K562 (cell line): ENCODE results near the gene HS3ST3A1. TPM values are rescaled to one million over a fixed set of nuclear protein-coding genes. Genes with fewer than 3 reads are reported as not detected.
A peak's percentile ranks its signal among the peaks of the same experiment; 100 is the strongest.

Source experiments
- ADNP ChIP-seq: fragments of 200-800 bp; sonication (Bioruptor generic); IDR thresholded peaks from 2 replicates; pipeline ENCODE4 v1.6.1; 2016; ENCODE audit warnings: missing genetic modification characterization, missing compliant biosample characterization
- C11orf30 ChIP-seq: fragments of 450-650 bp; IDR thresholded peaks from 2 replicates; pipeline ENCODE4 v1.6.1; 2016; ENCODE audit warnings: low read depth, mild to moderate bottlenecking
- CEBPG ChIP-seq, 3 experiments: fragments of 200-800 bp in 1 of 3; sonication (Bioruptor generic) in 1 of 3; sonication (generic) in 1 of 3; formaldehyde crosslinking in 1 of 3; IDR thresholded peaks in 2 of 3; conservative IDR thresholded peaks in 1 of 3; 2 replicates each; pipeline versions ENCODE4 v1.6.1 to v1.8.0; 2016 to 2022; ENCODE audit warnings: missing compliant biosample characterization in 2 of 3, missing genetic modification characterization in 2 of 3, mild to moderate bottlenecking in 1 of 3, missing genetic modification reagents in 1 of 3
- EP300 ChIP-seq: IDR thresholded peaks from 2 replicates; pipeline ENCODE4 v1.6.1; 2012; ENCODE audit warnings: low read length, improper control_type of control experiment
- ESRRA ChIP-seq: fragments of 450-650 bp; IDR thresholded peaks from 2 replicates; pipeline ENCODE4 v1.6.1; 2014; ENCODE audit warnings: low read depth, mild to moderate bottlenecking, moderate library complexity, borderline replicate concordance
- FOXK2 ChIP-seq, 2 experiments: fragments of 450-650 bp; IDR thresholded peaks in 1 of 2; conservative IDR thresholded peaks in 1 of 2; 2 replicates each; pipeline ENCODE4 v1.6.1; 2016; ENCODE audit warnings: low read depth in 2 of 2, mild to moderate bottlenecking in 1 of 2
- KDM1A ChIP-seq, 2 experiments: fragments of 450-650 bp; IDR thresholded peaks; 2 replicates each; pipeline ENCODE4 v1.6.1; 2016; ENCODE audit warnings: mild to moderate bottlenecking in 2 of 2
- NFYB ChIP-seq: IDR thresholded peaks from 2 replicates; pipeline ENCODE4 v1.6.1; 2011; ENCODE audit warnings: mild to moderate bottlenecking, moderate library complexity; ENCODE audit not compliant: insufficient read length; ENCODE audit errors: extremely low read depth
- PHB2 ChIP-seq: fragments of 450-650 bp; IDR thresholded peaks from 2 replicates; pipeline ENCODE4 v1.6.1; 2017; ENCODE audit warnings: low read depth
- PHF8 ChIP-seq: fragments of 200-600 bp; sonication (generic); IDR thresholded peaks from 2 replicates; pipeline ENCODE4 v1.6.1; 2012; ENCODE audit warnings: mixed run types, mild to moderate bottlenecking, inconsistent platforms, low read length, moderate library complexity, borderline replicate concordance
- PRMT5 ChIP-seq: sonication (generic); formaldehyde crosslinking; IDR thresholded peaks from 2 replicates; pipeline ENCODE4 v1.5.0; 2020; ENCODE audit warnings: missing genetic modification reagents
- SIN3A ChIP-seq, 2 experiments: fragments of 150-350 bp in 1 of 2; IDR thresholded peaks; 2 replicates each; pipeline ENCODE4 v1.6.1; 2011 to 2016; ENCODE audit warnings: borderline replicate concordance in 2 of 2, low read depth in 2 of 2, low read length in 2 of 2, mild to moderate bottlenecking in 2 of 2, moderate library complexity in 2 of 2; ENCODE audit not compliant: control insufficient read depth in 1 of 2
- SREBF1 ChIP-seq: fragments of 150-350 bp; IDR thresholded peaks from 2 replicates; pipeline ENCODE4 v1.6.1; 2014; ENCODE audit warnings: antibody characterized with exemption, low read depth, low read length, borderline replicate concordance
- TCF3 ChIP-seq: sonication (generic); formaldehyde crosslinking; IDR thresholded peaks from 2 replicates; pipeline ENCODE4 v1.4.0; 2020; ENCODE audit warnings: mild to moderate bottlenecking, missing genetic modification reagents
- ZBTB17 ChIP-seq: fragments of 450-650 bp; formaldehyde crosslinking; IDR thresholded peaks from 2 replicates; pipeline ENCODE4 v1.4.0; 2020; ENCODE audit warnings: mild to moderate bottlenecking
- ZKSCAN1 ChIP-seq: fragments of 150-350 bp; IDR thresholded peaks from 2 replicates; pipeline ENCODE4 v1.6.1; 2016; ENCODE audit warnings: low read depth, low read length
- ZNF589 ChIP-seq: fragments of 200-800 bp; sonication (Bioruptor generic); IDR thresholded peaks from 2 replicates; pipeline ENCODE4 v1.6.1; 2016; ENCODE audit warnings: low read depth, missing genetic modification characterization, missing compliant biosample characterization
- ZNF75A ChIP-seq: fragments of 450-650 bp; formaldehyde crosslinking; IDR thresholded peaks from 2 replicates; pipeline ENCODE4 v1.4.0; 2020; ENCODE audit warnings: mild to moderate bottlenecking
- ZNF76 ChIP-seq: fragments of 250-450 bp; sonication (Bioruptor Pico); IDR thresholded peaks from 2 replicates; pipeline ENCODE4 v1.4.0; 2020; ENCODE audit warnings: mild to moderate bottlenecking, moderate library complexity, borderline replicate concordance
- ZZZ3 ChIP-seq: fragments of 450-650 bp; IDR thresholded peaks from 2 replicates; pipeline ENCODE4 v1.6.1; 2016; ENCODE audit warnings: antibody characterized with exemption, mild to moderate bottlenecking, moderate library complexity
- polyA plus RNA-seq, 8 experiments: library from polyadenylated mRNA; depleted of rRNA in 4 of 8; stranded (reverse) in 5 of 8; unstranded in 3 of 8; fragments of >200 nt; fragmentation: Nextera tagmentation in 2 of 8; fragmentation: Illumina TruSeq in 1 of 8; extraction: Ambion mirVana in 2 of 8; extraction: Trizol in 1 of 8; gene quantifications; 2 replicates each; pipeline versions ENCODE4 v1.2.1 to v1.2.3, GENCODE V29; 2011 to 2014; ENCODE audit warnings: inconsistent platforms in 1 of 8, missing spikeins in 1 of 8
- total RNA-seq, 7 experiments: library from RNA; depleted of rRNA in 6 of 7; stranded (reverse); fragments of >200 nt in 6 of 7; fragmentation: Illumina TruSeq in 2 of 7; extraction: Trizol in 2 of 7; gene quantifications; 2 replicates each; pipeline versions ENCODE4 v1.2.1 to v1.2.3, GENCODE V29; 2011 to 2021; ENCODE audit warnings: low replicate concordance in 1 of 7
- TF ChIP-seq, protein P1 (sequence below): sonication (generic); formaldehyde crosslinking; IDR thresholded peaks from 2 replicates; pipeline ENCODE4 v1.9.0; 2022; ENCODE audit warnings: mild to moderate bottlenecking, missing genetic modification reagents
- TF ChIP-seq, protein P2 (sequence below): fragments of 450-650 bp; IDR thresholded peaks from 2 replicates; pipeline ENCODE4 v1.6.1; 2016; ENCODE audit warnings: borderline replicate concordance
- TF ChIP-seq, protein P3 (sequence below): sonication (generic); formaldehyde crosslinking; IDR thresholded peaks from 2 replicates; pipeline ENCODE4 v1.8.0; 2022; ENCODE audit warnings: mild to moderate bottlenecking, missing genetic modification reagents
- TF ChIP-seq, protein P4 (sequence below): sonication (generic); formaldehyde crosslinking; IDR thresholded peaks from 2 replicates; pipeline ENCODE4 v1.8.0; 2022; ENCODE audit warnings: missing genetic modification reagents, mild to moderate bottlenecking, moderate library complexity, borderline replicate concordance

Gene HS3ST3A1
- total and polyA plus RNA-seq, 9 of the 15 experiments (the other 6 are each of a cell fraction or from before 2014, with no cell fraction given), result 0.25 to 14.8 (median 2.3) TPM

DNA sequence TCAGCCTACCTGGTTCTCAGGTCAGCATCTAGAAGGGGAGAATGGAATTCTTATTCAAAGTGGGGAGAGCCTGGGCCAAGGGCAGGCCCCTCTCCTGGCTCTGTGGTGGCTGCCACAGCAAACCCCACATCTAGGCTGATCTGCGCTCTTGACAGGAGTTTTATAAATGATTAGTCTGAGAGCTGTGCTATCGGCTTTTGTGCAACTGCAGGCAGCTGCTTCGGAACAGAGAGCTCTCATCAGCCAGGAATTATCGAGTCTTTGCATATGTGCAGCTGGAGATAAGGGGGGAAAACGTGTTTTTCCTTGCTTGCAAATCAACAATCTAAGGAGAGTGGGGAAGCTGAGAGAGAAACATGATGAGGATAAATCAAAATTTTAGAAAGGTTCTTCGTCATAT is 91.7 kb downstream of the HS3ST3A1 start (continued):
- TF ChIP-seq EP300 (peak; percentile 98), PHF8 (no peak), PHB2 (peak; percentile 94), CEBPG (CRISPR knock-in tag; IDR thresholded peaks at IDR 0.05) (no peak), CEBPG (tag; conservative IDR thresholded peaks at IDR 0.05 in 1 of 2, IDR thresholded peaks at IDR 0.05 in 1 of 2) (no peak), ZNF76 (no peak), TCF3 (CRISPR knock-in tag) (peak; percentile 98), SREBF1 (no peak), ZKSCAN1 (peak; percentile 60; the same call in 1 of the 2 replicates), NFYB (no peak), ZNF589 (CRISPR knock-in tag) (peak; percentile 89), KDM1A (IDR thresholded peaks at IDR 0.05) (peak; percentile 95), C11orf30 (no peak), ZBTB17 (CRISPR knock-in tag) (peak; percentile 68; the same call in 1 of the 2 replicates), ESRRA (no peak), SIN3A (IDR thresholded peaks at IDR 0.05; ENCODE audit: borderline replicate concordance in 2 of 2, control insufficient read depth in 1 of 2, low read depth in 2 of 2, low read length in 2 of 2) (no peak), ADNP (tag) (0 out of 2 replicates have a peak, but pooled peaks have one; percentile 4), ZNF75A (CRISPR knock-in tag) (no peak), ZZZ3 (no peak), PRMT5 (CRISPR knock-in tag) (no peak), FOXK2 (conservative IDR thresholded peaks at IDR 0.05 in 1 of 2, IDR thresholded peaks at IDR 0.05 in 1 of 2; ENCODE audit: low read depth in 2 of 2) (peak; percentile 62 to 69; a peak in 3 of 4 replicates)
- TF ChIP-seq, protein P1, sequence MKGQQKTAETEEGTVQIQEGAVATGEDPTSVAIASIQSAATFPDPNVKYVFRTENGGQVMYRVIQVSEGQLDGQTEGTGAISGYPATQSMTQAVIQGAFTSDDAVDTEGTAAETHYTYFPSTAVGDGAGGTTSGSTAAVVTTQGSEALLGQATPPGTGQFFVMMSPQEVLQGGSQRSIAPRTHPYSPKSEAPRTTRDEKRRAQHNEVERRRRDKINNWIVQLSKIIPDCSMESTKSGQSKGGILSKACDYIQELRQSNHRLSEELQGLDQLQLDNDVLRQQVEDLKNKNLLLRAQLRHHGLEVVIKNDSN (CRISPR knock-in tag), result no peak
- TF ChIP-seq, protein P2, sequence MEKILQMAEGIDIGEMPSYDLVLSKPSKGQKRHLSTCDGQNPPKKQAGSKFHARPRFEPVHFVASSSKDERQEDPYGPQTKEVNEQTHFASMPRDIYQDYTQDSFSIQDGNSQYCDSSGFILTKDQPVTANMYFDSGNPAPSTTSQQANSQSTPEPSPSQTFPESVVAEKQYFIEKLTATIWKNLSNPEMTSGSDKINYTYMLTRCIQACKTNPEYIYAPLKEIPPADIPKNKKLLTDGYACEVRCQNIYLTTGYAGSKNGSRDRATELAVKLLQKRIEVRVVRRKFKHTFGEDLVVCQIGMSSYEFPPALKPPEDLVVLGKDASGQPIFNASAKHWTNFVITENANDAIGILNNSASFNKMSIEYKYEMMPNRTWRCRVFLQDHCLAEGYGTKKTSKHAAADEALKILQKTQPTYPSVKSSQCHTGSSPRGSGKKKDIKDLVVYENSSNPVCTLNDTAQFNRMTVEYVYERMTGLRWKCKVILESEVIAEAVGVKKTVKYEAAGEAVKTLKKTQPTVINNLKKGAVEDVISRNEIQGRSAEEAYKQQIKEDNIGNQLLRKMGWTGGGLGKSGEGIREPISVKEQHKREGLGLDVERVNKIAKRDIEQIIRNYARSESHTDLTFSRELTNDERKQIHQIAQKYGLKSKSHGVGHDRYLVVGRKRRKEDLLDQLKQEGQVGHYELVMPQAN, result no peak
- TF ChIP-seq, protein P3, sequence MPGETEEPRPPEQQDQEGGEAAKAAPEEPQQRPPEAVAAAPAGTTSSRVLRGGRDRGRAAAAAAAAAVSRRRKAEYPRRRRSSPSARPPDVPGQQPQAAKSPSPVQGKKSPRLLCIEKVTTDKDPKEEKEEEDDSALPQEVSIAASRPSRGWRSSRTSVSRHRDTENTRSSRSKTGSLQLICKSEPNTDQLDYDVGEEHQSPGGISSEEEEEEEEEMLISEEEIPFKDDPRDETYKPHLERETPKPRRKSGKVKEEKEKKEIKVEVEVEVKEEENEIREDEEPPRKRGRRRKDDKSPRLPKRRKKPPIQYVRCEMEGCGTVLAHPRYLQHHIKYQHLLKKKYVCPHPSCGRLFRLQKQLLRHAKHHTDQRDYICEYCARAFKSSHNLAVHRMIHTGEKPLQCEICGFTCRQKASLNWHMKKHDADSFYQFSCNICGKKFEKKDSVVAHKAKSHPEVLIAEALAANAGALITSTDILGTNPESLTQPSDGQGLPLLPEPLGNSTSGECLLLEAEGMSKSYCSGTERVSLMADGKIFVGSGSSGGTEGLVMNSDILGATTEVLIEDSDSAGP (CRISPR knock-in tag), result no peak
- TF ChIP-seq, protein P4, sequence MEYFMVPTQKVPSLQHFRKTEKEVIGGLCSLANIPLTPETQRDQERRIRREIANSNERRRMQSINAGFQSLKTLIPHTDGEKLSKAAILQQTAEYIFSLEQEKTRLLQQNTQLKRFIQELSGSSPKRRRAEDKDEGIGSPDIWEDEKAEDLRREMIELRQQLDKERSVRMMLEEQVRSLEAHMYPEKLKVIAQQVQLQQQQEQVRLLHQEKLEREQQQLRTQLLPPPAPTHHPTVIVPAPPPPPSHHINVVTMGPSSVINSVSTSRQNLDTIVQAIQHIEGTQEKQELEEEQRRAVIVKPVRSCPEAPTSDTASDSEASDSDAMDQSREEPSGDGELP (CRISPR knock-in tag), result peak; percentile 80
